HepG2 (cell line): ENCODE results near the gene PRTN3. TPM values are rescaled to one million over a fixed set of nuclear protein-coding genes. Genes with fewer than 3 reads are reported as not detected.

Source experiments
- CENPT ChIP-seq: sonication (generic); formaldehyde crosslinking; IDR thresholded peaks from 2 replicates; pipeline ENCODE4 v1.8.0; 2022; ENCODE audit warnings: low read depth, mild to moderate bottlenecking, moderate library complexity, missing genetic modification reagents
- ETV6 ChIP-seq: sonication (generic); formaldehyde crosslinking; conservative IDR thresholded peaks from 2 replicates; pipeline ENCODE4 v1.4.0; 2020; ENCODE audit warnings: missing genetic modification reagents
- EZH2 ChIP-seq: conservative IDR thresholded peaks from 2 replicates; pipeline ENCODE4 v1.6.1; 2012; ENCODE audit warnings: mild to moderate bottlenecking, low read depth, low read length, moderate library complexity
- FOXA1 ChIP-seq, 2 experiments: fragments of 450-650 bp in 1 of 2; sonication (generic) in 1 of 2; formaldehyde crosslinking in 1 of 2; IDR thresholded peaks; 2 replicates each; pipeline versions ENCODE4 v1.4.0 to v1.6.1; 2016 to 2020; ENCODE audit warnings: missing genetic modification reagents in 1 of 2
- FOXP1 ChIP-seq, 2 experiments: fragments of 450-650 bp in 1 of 2; IDR thresholded peaks; 2 replicates each; pipeline ENCODE4 v1.6.1; 2017 to 2018; ENCODE audit warnings: antibody characterized with exemption in 1 of 2
- PHF20 ChIP-seq: sonication (generic); formaldehyde crosslinking; IDR thresholded peaks from 2 replicates; pipeline ENCODE4 v1.5.0; 2020; ENCODE audit warnings: mild to moderate bottlenecking, missing genetic modification reagents
- PLRG1 ChIP-seq: fragments of 450-650 bp; conservative IDR thresholded peaks from 2 replicates; pipeline ENCODE4 v1.6.1; 2016
- RXRB ChIP-seq: IDR thresholded peaks from 2 replicates; pipeline ENCODE4 v1.6.1; 2016; ENCODE audit warnings: borderline replicate concordance, missing genetic modification reagents, missing compliant biosample characterization
- SMARCC2 ChIP-seq: fragments of 450-650 bp; IDR thresholded peaks from 2 replicates; pipeline ENCODE4 v1.6.1; 2017; ENCODE audit warnings: antibody characterized with exemption, mild to moderate bottlenecking
- SRY ChIP-seq: sonication (generic); formaldehyde crosslinking; IDR thresholded peaks from 2 replicates; pipeline ENCODE4 v1.8.0; 2022; ENCODE audit warnings: mild to moderate bottlenecking, missing genetic modification reagents
- WIZ ChIP-seq: sonication (generic); formaldehyde crosslinking; IDR thresholded peaks from 2 replicates; pipeline ENCODE4 v1.5.1; 2020; ENCODE audit warnings: mild to moderate bottlenecking, missing genetic modification reagents
- YEATS2 ChIP-seq: sonication (generic); formaldehyde crosslinking; IDR thresholded peaks from 2 replicates; pipeline ENCODE4 v1.4.0; 2020; ENCODE audit warnings: missing genetic modification reagents, borderline replicate concordance
- ZEB1 ChIP-seq: IDR thresholded peaks from 2 replicates; pipeline ENCODE4 v1.6.1; 2012; ENCODE audit warnings: mild to moderate bottlenecking, low read depth, inconsistent platforms; ENCODE audit not compliant: insufficient replicate concordance
- ZNF30 ChIP-seq: sonication (generic); formaldehyde crosslinking; IDR thresholded peaks from 2 replicates; pipeline ENCODE4 v1.5.0; 2020; ENCODE audit warnings: mild to moderate bottlenecking, missing genetic modification reagents
- ZNF329 ChIP-seq: sonication (generic); formaldehyde crosslinking; IDR thresholded peaks from 2 replicates; pipeline ENCODE4 v1.9.0; 2021; ENCODE audit warnings: low read depth, mild to moderate bottlenecking, missing genetic modification reagents
- ZNF460 ChIP-seq: sonication (generic); formaldehyde crosslinking; IDR thresholded peaks from 2 replicates; pipeline ENCODE4 v1.5.1; 2020; ENCODE audit warnings: missing genetic modification reagents, mild to moderate bottlenecking, borderline replicate concordance
- ZNF724P ChIP-seq: sonication (generic); formaldehyde crosslinking; IDR thresholded peaks from 2 replicates; pipeline ENCODE4 v1.8.0; 2022; ENCODE audit warnings: missing genetic modification reagents, borderline replicate concordance
- ZNF75D ChIP-seq: sonication (generic); formaldehyde crosslinking; IDR thresholded peaks from 2 replicates; pipeline ENCODE4 v1.8.1; 2023; ENCODE audit warnings: missing genetic modification reagents, mild to moderate bottlenecking, borderline replicate concordance
- polyA plus RNA-seq, 8 experiments: library from polyadenylated mRNA; depleted of rRNA in 3 of 8; stranded (reverse) in 7 of 8; unstranded in 1 of 8; fragments of >200 nt; fragmentation: Illumina TruSeq in 4 of 8; extraction: Trizol in 4 of 8; gene quantifications; 2 replicates each; pipeline versions ENCODE4 v1.2.1 to v1.2.3, GENCODE V29; 2011 to 2016; ENCODE audit warnings: low read depth in 4 of 8, missing spikeins in 1 of 8, mixed read lengths in 1 of 8; ENCODE audit not compliant: insufficient read depth in 1 of 8
- total RNA-seq, 5 experiments: library from RNA; depleted of rRNA; stranded (reverse); fragments of >200 nt; fragmentation: Illumina TruSeq; extraction: Trizol; gene quantifications; 2 replicates each; pipeline ENCODE4 v1.2.3, GENCODE V29; 2016; ENCODE audit warnings: low read depth in 1 of 5
- TF ChIP-seq, protein P1 (sequence below): sonication (generic); formaldehyde crosslinking; IDR thresholded peaks from 2 replicates; pipeline ENCODE4 v1.4.0; 2020; ENCODE audit warnings: mild to moderate bottlenecking, low read depth, missing genetic modification reagents
- TF ChIP-seq, protein P2 (sequence below): sonication (generic); formaldehyde crosslinking; IDR thresholded peaks from 2 replicates; pipeline ENCODE4 v1.8.1; 2023; ENCODE audit warnings: mild to moderate bottlenecking, missing genetic modification reagents
- TF ChIP-seq, protein P3 (sequence below): sonication (generic); formaldehyde crosslinking; IDR thresholded peaks from 2 replicates; pipeline ENCODE4 v1.5.1; 2020; ENCODE audit warnings: missing genetic modification reagents, mild to moderate bottlenecking, borderline replicate concordance
- TF ChIP-seq, protein P4 (sequence below): sonication (generic); formaldehyde crosslinking; IDR thresholded peaks from 2 replicates; pipeline ENCODE4 v1.9.0; 2021; ENCODE audit warnings: missing genetic modification reagents, borderline replicate concordance

PRTN3 gene
- total and polyA plus RNA-seq, 2 of the 13 experiments (the other 11 are each of a cell fraction or from before 2014, with no cell fraction given) = not detected

DNA sequence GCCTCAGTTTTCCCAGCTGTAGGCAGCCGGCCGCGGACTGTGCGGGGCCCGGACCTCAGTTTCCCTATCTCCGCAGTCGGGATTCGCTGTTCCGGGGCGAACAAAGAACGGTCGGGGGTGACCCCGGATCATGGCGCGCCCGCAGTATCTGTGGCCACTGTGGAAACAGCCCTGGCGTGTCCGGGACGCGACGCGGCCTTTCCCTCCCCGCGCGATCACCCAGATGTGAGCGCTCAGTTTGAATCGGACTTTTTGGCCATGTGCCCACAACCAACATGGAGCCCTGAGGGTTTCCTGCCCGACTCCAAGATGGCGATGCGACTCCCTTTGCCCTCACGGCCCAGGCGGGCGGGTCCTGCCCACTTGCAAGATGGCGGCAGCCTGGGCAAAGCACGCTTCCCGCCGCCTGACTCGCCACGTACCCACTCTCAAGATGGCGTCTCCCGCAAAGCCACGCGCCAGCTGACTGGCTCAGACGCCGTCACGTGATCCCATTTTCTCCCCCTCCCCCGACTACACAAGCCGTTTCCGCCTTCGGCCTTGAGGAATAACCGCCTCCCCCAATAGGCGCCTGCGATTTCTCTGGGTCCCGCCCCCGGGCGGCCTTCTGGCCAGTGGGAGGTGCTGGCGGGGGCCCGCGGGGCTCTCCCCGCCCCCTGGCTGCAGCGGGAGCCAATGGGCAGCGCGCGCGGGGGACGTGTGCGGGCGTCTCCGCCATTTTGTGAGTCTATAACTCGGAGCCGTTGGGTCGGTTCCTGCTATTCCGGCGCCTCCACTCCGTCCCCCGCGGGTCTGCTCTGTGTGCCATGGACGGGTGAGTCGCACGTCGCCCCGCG, 43.9 kb upstream of the PRTN3 start, which contains the start of gene PTBP1 (continued):
- TF ChIP-seq ZNF724P (CRISPR knock-in tag) (no peak), EZH2 (no peak), YEATS2 (CRISPR knock-in tag) (peak; percentile 93), FOXA1 (IDR thresholded peaks at IDR 0.05) (no peak), FOXA1 (CRISPR knock-in tag; IDR thresholded peaks at IDR 0.05) (no peak; the same call in 1 of the 2 replicates), ETV6 (CRISPR knock-in tag) (peak; percentile 34; the same call in 1 of the 2 replicates), ZNF30 (CRISPR knock-in tag) (no peak), CENPT (CRISPR knock-in tag) (no peak), FOXP1 (IDR thresholded peaks at IDR 0.05) (no peak), FOXP1 (CRISPR knock-in tag; IDR thresholded peaks at IDR 0.05) (no peak), ZNF329 (no peak), ZNF75D (no peak), PLRG1 (no peak), SMARCC2 (no peak), RXRB (peak; percentile 71; the same call in 1 of the 2 replicates), ZEB1 (no peak), WIZ (peak; percentile 70; the same call in 1 of the 2 replicates), PHF20 (CRISPR knock-in tag) (peak; percentile 83), ZNF460 (CRISPR knock-in tag) (no peak; the same call in 1 of the 2 replicates), SRY (CRISPR knock-in tag) (no peak)
- TF ChIP-seq, protein P1, sequence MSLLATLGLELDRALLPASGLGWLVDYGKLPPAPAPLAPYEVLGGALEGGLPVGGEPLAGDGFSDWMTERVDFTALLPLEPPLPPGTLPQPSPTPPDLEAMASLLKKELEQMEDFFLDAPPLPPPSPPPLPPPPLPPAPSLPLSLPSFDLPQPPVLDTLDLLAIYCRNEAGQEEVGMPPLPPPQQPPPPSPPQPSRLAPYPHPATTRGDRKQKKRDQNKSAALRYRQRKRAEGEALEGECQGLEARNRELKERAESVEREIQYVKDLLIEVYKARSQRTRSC (CRISPR knock-in tag) = no peak
- TF ChIP-seq, protein P2, sequence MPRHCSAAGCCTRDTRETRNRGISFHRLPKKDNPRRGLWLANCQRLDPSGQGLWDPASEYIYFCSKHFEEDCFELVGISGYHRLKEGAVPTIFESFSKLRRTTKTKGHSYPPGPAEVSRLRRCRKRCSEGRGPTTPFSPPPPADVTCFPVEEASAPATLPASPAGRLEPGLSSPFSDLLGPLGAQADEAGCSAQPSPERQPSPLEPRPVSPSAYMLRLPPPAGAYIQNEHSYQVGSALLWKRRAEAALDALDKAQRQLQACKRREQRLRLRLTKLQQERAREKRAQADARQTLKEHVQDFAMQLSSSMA (CRISPR knock-in tag) = peak; percentile 98
- TF ChIP-seq, protein P3, sequence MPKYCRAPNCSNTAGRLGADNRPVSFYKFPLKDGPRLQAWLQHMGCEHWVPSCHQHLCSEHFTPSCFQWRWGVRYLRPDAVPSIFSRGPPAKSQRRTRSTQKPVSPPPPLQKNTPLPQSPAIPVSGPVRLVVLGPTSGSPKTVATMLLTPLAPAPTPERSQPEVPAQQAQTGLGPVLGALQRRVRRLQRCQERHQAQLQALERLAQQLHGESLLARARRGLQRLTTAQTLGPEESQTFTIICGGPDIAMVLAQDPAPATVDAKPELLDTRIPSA (CRISPR knock-in tag) = no peak
- TF ChIP-seq, protein P4, sequence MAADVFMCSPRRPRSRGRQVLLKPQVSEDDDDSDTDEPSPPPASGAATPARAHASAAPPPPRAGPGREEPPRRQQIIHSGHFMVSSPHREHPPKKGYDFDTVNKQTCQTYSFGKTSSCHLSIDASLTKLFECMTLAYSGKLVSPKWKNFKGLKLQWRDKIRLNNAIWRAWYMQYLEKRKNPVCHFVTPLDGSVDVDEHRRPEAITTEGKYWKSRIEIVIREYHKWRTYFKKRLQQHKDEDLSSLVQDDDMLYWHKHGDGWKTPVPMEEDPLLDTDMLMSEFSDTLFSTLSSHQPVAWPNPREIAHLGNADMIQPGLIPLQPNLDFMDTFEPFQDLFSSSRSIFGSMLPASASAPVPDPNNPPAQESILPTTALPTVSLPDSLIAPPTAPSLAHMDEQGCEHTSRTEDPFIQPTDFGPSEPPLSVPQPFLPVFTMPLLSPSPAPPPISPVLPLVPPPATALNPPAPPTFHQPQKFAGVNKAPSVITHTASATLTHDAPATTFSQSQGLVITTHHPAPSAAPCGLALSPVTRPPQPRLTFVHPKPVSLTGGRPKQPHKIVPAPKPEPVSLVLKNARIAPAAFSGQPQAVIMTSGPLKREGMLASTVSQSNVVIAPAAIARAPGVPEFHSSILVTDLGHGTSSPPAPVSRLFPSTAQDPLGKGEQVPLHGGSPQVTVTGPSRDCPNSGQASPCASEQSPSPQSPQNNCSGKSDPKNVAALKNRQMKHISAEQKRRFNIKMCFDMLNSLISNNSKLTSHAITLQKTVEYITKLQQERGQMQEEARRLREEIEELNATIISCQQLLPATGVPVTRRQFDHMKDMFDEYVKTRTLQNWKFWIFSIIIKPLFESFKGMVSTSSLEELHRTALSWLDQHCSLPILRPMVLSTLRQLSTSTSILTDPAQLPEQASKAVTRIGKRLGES (CRISPR knock-in tag) = no peak
